Left renal pelvis (tissue), 4 donors: Measurements from ENCODE around the gene ZIC3. TPM values are rescaled to one million over a fixed set of nuclear protein-coding genes. Genes with fewer than 3 reads are reported as not detected.
"Not testable (repeated sequence)": the region's sequence is repeated elsewhere in the genome, so short reads cannot be mapped to it uniquely, and the experiment has no call there.

Experiments used
- DNase-seq, 4 donors: peaks; one replicate each; pipeline ENCODE4 v3.0.0-alpha.2; 2013; ENCODE audit warnings: low read depth in 4 of 4, low spot score in 3 of 4
- polyA plus RNA-seq, 4 donors: library from polyadenylated mRNA; unstranded; fragments of 120-200 nt; gene quantifications; one replicate each; pipeline ENCODE4 v1.2.1, GENCODE V29; 2013; ENCODE audit not compliant: insufficient read length in 4 of 4

Gene ZIC3
- polyA plus RNA-seq: not detected

GRCh38 chrX:137565921-137566745 is at the start of gene ZIC3:
TSS of gene ZIC3 (plus strand) at chrX:137566127. CDS start at chrX:137566692, 565 bp downstream.
- peak in 2 of 4 donors; percentile 22 to 26 for DNase-seq

GRCh38 chrX:137519459-137519858 is 46.5 kb upstream of the ZIC3 start:
- no peak for DNase-seq

GRCh38 chrX:137545711-137546651 is 19.9 kb upstream of the ZIC3 start:
- no peak for DNase-seq

- no peak for DNase-seq
These were observed 18.6 kb upstream of the ZIC3 start for GRCh38 chrX:137547291-137547690.

- DNase-seq: no peak
These were observed 17.7 kb upstream of the ZIC3 start for GRCh38 chrX:137548261-137548660.

- DNase-seq: no peak
These were observed 16.9 kb upstream of the ZIC3 start for GRCh38 chrX:137549073-137549472.

- no peak for DNase-seq
These were observed 15.9 kb upstream of the ZIC3 start for GRCh38 chrX:137549851-137550664.

GRCh38 chrX:137550665-137551261 is 15.2 kb upstream of the ZIC3 start:
- DNase-seq: no peak

GRCh38 chrX:137552098-137552497 is 13.8 kb upstream of the ZIC3 start:
- not testable (repeated sequence) for DNase-seq

- DNase-seq: no peak
These were observed 3.8 kb upstream of the ZIC3 start for GRCh38 chrX:137562096-137562495.

GRCh38 chrX:137563681-137564651 is 2.0 kb upstream of the ZIC3 start:
- no peak for DNase-seq

- no peak for DNase-seq
These were observed 516 bp upstream of the ZIC3 start for GRCh38 chrX:137565318-137565904.

- no peak for DNase-seq
These were observed 1.1 kb downstream of the ZIC3 start for GRCh38 chrX:137566746-137567679.

GRCh38 chrX:137567682-137568232 is 1.8 kb downstream of the ZIC3 start:
- DNase-seq: no peak

- no peak for DNase-seq
These were observed 3.0 kb downstream of the ZIC3 start for GRCh38 chrX:137568741-137569469.

- DNase-seq: no peak
These were observed 3.6 kb downstream of the ZIC3 start for GRCh38 chrX:137569470-137569891.
